Measurements from ENCODE around the gene COQ8B.
"Not testable (repeated sequence)": the region's sequence is repeated elsewhere in the genome, so short reads cannot be mapped to it uniquely, and the experiment has no call there.

Gene COQ8B

DNA sequence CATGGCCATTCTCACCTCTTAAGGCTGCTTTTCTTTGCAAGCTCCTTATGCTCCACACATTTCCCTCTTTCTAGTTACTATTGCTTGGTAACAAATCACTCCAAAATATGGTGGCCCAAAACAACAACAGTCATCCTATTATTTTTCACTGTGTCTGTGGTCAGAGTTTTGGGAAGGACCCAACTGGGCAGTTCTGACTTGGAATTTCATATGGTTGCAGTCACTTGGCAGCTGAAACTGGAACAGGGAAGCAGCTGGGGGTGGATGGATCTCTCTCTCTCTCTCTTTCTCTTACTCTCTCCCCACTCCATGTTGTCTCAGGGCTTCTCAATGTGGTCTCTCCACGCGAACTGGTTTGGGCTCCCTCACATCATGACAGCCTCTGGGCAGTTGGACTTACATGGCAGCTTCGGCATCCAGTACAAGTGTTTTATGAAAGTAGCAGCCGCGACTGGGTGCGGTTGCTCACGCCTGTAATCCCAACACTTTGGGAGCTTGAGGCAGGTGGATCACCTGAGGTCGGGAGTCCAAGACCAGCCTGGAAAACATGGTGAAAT, 65.9 kb downstream of the COQ8B start:
- Histone ChIP-seq H3K4me1 (ENCODE audit: insufficient read depth, insufficient read length) (no peaks in the 10 kb centered on the region), H3K36me3 (ENCODE audit: insufficient read depth, insufficient read length, low read length) (no peaks in the 10 kb centered on the region), H3K4me3 (ENCODE audit: insufficient read length, low read depth) (no peak overlapping the region), H3K9me3 (ENCODE audit: insufficient read depth, low read length) (no peaks in the 10 kb centered on the region), H3K27me3 (ENCODE audit: insufficient read depth, insufficient read length) (no peaks in the 10 kb centered on the region), H3K9ac (ENCODE audit: insufficient read length, low read depth) (no peak overlapping the region)
- no peak for DNase-seq (ENCODE audit: low read depth, low spot score)
- TF ChIP-seq ZNF274 (IDR thresholded peaks at IDR 0.05; ENCODE audit: low read depth, low read length) = no peak
- no peak for TF ChIP-seq YY1 (IDR thresholded peaks at IDR 0.05; ENCODE audit: insufficient read depth, insufficient read length)
- TF ChIP-seq SUZ12 (IDR thresholded peaks at IDR 0.05; ENCODE audit: extremely low read depth, insufficient read depth, insufficient read length) = no peak

- not testable (repeated sequence) for H3K4me1 ChIP-seq (ENCODE audit: insufficient read depth, insufficient read length); H3K9ac ChIP-seq (ENCODE audit: insufficient read length, low read depth); DNase-seq (ENCODE audit: low read depth, low spot score); H3K9me3 ChIP-seq (ENCODE audit: insufficient read depth, low read length); H3K27me3 ChIP-seq (ENCODE audit: insufficient read depth, insufficient read length); H3K4me3 ChIP-seq (ENCODE audit: insufficient read length, low read depth); H3K36me3 ChIP-seq (ENCODE audit: insufficient read depth, insufficient read length, low read length)
Observed at GRCh38 chr19:40649903-40650675, 66.6 kb downstream of the COQ8B start.

DNA sequence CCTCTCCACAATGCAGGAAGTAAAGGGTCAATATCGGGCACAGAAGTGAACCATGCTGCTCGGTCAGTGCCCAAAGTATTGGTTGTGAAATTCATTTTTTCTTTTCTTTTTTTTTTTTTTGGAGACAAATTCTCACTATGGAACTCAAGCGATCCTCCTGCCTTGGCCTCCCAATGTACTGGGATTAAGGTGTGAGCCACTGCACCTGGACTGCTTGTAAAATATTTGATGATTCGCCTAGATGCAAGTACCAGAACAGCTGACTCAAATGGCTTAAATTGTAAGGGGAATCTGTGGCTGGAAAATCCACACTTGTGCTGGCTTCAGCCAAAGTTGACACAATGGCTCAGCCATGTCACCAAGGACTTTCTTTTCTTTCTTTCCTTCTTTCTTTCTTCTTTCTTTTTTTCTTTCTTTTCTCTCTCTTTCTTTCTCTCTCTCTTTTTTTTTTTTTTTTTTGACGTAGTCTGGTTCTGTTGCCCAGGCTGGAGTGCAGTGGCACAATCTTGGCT, 69.9 kb downstream of the COQ8B start:
- H3K27me3 ChIP-seq (ENCODE audit: insufficient read depth, insufficient read length) = no peaks in the 10 kb centered on the region
- DNase-seq (ENCODE audit: low read depth, low spot score) = no peak
- H3K4me1 ChIP-seq (ENCODE audit: insufficient read depth, insufficient read length) = no peaks in the 10 kb centered on the region
- H3K4me3 ChIP-seq (ENCODE audit: insufficient read length, low read depth) = no peak overlapping the region
- TF ChIP-seq SUZ12 (IDR thresholded peaks at IDR 0.05; ENCODE audit: extremely low read depth, insufficient read depth, insufficient read length) = no peak
- TF ChIP-seq YY1 (IDR thresholded peaks at IDR 0.05; ENCODE audit: insufficient read depth, insufficient read length) = no peak
- TF ChIP-seq ZNF274 (IDR thresholded peaks at IDR 0.05; ENCODE audit: low read depth, low read length) = no peak
- no peaks in the 10 kb centered on the region for H3K36me3 ChIP-seq (ENCODE audit: insufficient read depth, insufficient read length, low read length)
- H3K9me3 ChIP-seq (ENCODE audit: insufficient read depth, low read length) = no peaks in the 10 kb centered on the region
- H3K9ac ChIP-seq (ENCODE audit: insufficient read length, low read depth) = no peak overlapping the region

DNA sequence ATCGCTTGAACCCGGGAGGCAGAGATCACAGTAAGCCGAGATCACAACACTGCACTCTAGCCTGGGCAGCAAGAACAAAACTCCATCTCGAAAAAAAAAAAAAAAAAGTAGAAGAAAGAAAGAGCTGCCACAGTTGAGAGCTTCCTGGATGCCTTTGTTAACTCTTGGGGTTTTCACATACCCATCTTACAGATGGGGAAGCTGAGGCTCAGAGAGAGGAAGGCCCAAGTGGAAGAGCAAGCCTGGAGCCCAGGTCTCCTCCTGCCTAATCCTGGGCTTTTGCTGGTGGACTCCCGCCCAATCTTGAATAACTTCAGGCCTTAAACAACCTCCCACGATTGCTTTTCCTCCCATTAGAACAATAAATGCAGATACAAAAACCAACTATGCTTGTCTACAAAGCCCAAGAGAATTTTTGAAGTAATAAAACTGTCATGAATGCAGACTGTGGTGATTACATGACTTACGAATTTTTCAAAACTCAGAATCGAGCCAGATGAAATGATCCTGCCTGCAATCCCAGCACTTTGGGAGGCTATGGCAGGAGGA, 73.9 kb downstream of the COQ8B start:
- Histone ChIP-seq H3K4me1 (ENCODE audit: insufficient read depth, insufficient read length) (peaks cover 3% of the 10 kb centered on the region), H3K9me3 (ENCODE audit: insufficient read depth, low read length) (no peaks in the 10 kb centered on the region), H3K27me3 (ENCODE audit: insufficient read depth, insufficient read length) (no peaks in the 10 kb centered on the region), H3K36me3 (ENCODE audit: insufficient read depth, insufficient read length, low read length) (no peaks in the 10 kb centered on the region), H3K4me3 (ENCODE audit: insufficient read length, low read depth) (no peak overlapping the region), H3K9ac (ENCODE audit: insufficient read length, low read depth) (no peak overlapping the region)
- TF ChIP-seq SUZ12 (IDR thresholded peaks at IDR 0.05; ENCODE audit: extremely low read depth, insufficient read depth, insufficient read length) (no peak), ZNF274 (IDR thresholded peaks at IDR 0.05; ENCODE audit: low read depth, low read length) (no peak), YY1 (IDR thresholded peaks at IDR 0.05; ENCODE audit: insufficient read depth, insufficient read length) (no peak)
- DNase-seq (ENCODE audit: low read depth, low spot score) = no peak

DNA sequence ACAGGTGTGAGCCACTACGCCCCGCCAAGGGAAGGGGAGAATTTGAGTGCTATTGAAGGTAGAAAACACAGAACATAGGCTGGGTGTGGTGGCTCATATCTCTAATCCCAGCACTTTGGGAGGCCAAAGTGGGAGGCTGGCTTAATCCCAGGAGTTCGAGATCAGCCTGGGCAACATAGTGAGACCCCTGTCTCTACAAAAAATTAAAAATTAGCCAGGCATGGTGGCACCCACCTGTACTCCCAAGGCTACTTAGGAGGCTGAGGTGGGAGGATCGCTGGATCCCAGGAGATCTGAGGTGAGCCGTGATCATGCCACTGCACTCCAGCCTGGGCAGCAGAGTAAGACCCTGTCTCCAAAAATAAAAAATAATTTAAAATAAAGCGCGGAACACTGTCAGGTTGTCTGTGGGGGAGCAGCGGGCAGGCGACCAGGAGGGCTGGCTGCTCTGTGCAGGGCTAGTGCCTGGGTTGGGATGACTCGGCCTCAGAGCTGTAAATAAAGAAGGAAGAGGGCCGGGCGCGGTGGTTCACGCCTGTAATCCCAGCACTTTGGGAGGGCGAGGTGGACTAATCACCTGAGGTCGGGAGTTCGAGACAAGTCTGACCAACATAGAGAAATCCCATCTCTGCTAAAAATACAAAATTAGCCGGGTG, 74.5 kb downstream of the COQ8B start:
- no peak overlapping the region for H3K9ac ChIP-seq (ENCODE audit: insufficient read length, low read depth)
- H3K9me3 ChIP-seq (ENCODE audit: insufficient read depth, low read length) = no peaks in the 10 kb centered on the region

More for the DNA sequence above, 74.5 kb downstream of the COQ8B start:
- no peak for TF ChIP-seq ZNF274 (IDR thresholded peaks at IDR 0.05; ENCODE audit: low read depth, low read length)
- no peak for TF ChIP-seq SUZ12 (IDR thresholded peaks at IDR 0.05; ENCODE audit: extremely low read depth, insufficient read depth, insufficient read length)
- TF ChIP-seq YY1 (IDR thresholded peaks at IDR 0.05; ENCODE audit: insufficient read depth, insufficient read length) = no peak
- no peaks in the 10 kb centered on the region for H3K36me3 ChIP-seq (ENCODE audit: insufficient read depth, insufficient read length, low read length)
- H3K4me1 ChIP-seq (ENCODE audit: insufficient read depth, insufficient read length) = peaks cover 3% of the 10 kb centered on the region
- DNase-seq (ENCODE audit: low read depth, low spot score) = no peak
- H3K4me3 ChIP-seq (ENCODE audit: insufficient read length, low read depth) = no peak overlapping the region
- H3K27me3 ChIP-seq (ENCODE audit: insufficient read depth, insufficient read length) = no peaks in the 10 kb centered on the region

Measured in NT2/D1 (cell line).